ENCODE results near the gene ACP4. TPM values are rescaled to one million over a fixed set of nuclear protein-coding genes. Genes with fewer than 3 reads are reported as not detected.

ACP4 gene
- total and polyA plus RNA-seq, 3 donors from 2014 or later: 0.43 to 4.0 (median 1.9) TPM

DNA sequence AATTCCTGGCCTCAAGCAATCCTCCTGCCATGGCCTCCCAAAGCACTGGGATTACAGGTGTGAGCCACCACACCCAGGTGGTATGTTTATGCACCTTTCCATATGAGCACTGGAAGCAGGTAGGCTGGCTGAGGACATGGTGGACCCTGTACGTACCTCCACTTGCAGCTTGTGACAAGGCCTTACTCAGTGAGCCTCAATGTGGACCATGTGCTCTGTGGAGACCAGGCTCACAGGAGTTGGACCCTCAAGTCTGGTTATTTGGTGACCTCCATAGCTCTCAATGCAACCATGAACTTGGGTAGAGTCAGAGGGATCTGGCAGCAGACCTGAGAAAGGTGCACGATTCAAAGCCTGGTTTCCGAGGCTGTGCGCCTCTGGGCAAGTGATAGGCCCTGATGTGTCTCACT is 5.5 kb downstream of the ACP4 start:
- DNase-seq: no peak
- Histone ChIP-seq H3K36me3 (ENCODE audit: low read depth, missing control alignments) (no peaks in the 10 kb centered on the region), H3K4me3 (no peak overlapping the region), H3K27ac (no peak overlapping the region), H3K27me3 (no peaks in the 10 kb centered on the region), H3K4me1 (no peaks in the 10 kb centered on the region), H3K9me3 (no peaks in the 10 kb centered on the region)
- intact Hi-C loops (cut with DNase I; ENCODE audit: low total_unique reads): loop anchor here (10.0 kb wide), 1 partner anchor 431 kb away; the partner anchor contains the start of gene NAPSA
- TF ChIP-seq POLR2A (IDR thresholded peaks at IDR 0.05): no peak
- TF ChIP-seq, protein P1, sequence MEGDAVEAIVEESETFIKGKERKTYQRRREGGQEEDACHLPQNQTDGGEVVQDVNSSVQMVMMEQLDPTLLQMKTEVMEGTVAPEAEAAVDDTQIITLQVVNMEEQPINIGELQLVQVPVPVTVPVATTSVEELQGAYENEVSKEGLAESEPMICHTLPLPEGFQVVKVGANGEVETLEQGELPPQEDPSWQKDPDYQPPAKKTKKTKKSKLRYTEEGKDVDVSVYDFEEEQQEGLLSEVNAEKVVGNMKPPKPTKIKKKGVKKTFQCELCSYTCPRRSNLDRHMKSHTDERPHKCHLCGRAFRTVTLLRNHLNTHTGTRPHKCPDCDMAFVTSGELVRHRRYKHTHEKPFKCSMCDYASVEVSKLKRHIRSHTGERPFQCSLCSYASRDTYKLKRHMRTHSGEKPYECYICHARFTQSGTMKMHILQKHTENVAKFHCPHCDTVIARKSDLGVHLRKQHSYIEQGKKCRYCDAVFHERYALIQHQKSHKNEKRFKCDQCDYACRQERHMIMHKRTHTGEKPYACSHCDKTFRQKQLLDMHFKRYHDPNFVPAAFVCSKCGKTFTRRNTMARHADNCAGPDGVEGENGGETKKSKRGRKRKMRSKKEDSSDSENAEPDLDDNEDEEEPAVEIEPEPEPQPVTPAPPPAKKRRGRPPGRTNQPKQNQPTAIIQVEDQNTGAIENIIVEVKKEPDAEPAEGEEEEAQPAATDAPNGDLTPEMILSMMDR (IDR thresholded peaks at IDR 0.05): no peak
- 83 to 85% methylated on average over 3 to 4 of the region's 4 CpGs for WGBS, 2 donors

DNA sequence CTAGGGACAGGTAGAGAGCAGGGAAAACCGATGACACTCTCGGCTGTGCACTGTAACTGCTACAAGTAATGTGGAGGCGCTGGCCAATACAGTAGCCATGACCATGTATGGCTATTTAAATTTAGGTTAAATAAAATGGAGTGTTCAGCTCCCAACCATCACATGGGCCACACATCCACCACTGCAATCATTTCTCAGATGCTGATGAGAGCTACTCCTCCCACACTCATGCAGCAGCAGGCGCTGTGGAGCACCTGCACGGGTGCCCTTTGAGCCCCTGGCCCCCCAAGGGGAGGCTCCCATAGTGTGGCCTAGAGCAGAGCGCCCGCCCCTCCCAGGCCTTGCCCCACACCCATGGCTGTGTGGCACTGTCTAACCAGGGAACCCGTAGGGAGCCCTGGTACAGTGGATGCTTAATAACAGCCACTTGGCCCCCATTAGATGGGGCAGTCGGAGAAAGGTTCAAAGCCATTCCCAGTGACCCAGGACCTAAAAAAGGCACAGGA is 6.0 kb downstream of the ACP4 start:
- no peak for DNase-seq
- TF ChIP-seq, protein P1 (IDR thresholded peaks at IDR 0.05): no peak
- TF ChIP-seq POLR2A (IDR thresholded peaks at IDR 0.05): no peak
- H3K4me1 ChIP-seq: no peaks in the 10 kb centered on the region
- H3K27me3 ChIP-seq: no peaks in the 10 kb centered on the region
- no peaks in the 10 kb centered on the region for H3K9me3 ChIP-seq
- H3K36me3 ChIP-seq (ENCODE audit: low read depth, missing control alignments): no peaks in the 10 kb centered on the region
- whole genome bisulfite sequencing, 2 donors: 80 to 86% methylated on average over 9 of the region's 9 CpGs
- intact Hi-C loops (cut with DNase I; ENCODE audit: low total_unique reads): loop anchor here (10.0 kb wide), 1 partner anchor 431 kb away; the partner anchor contains the start of gene NAPSA
- no peak overlapping the region for H3K27ac ChIP-seq
- H3K4me3 ChIP-seq: no peak overlapping the region

- Histone ChIP-seq H3K27me3 (no peaks in the 10 kb centered on the region), H3K9me3 (no peaks in the 10 kb centered on the region), H3K4me3 (no peak overlapping the region), H3K27ac (no peak overlapping the region), H3K36me3 (ENCODE audit: low read depth, missing control alignments) (no peaks in the 10 kb centered on the region), H3K4me1 (no peaks in the 10 kb centered on the region)
- 83 to 85% methylated on average over 6 to 8 of the region's 8 CpGs for WGBS, 2 donors
- no peak for DNase-seq
- no peak for TF ChIP-seq POLR2A (IDR thresholded peaks at IDR 0.05)
- TF ChIP-seq, protein P1 (IDR thresholded peaks at IDR 0.05): no peak
- intact Hi-C loops (cut with DNase I; ENCODE audit: low total_unique reads): loop anchor here (10.0 kb wide), 1 partner anchor 432 kb away; the partner anchor contains the start of gene NAPSA
These were observed 6.6 kb downstream of the ACP4 start for GRCh38 chr19:50796634-50797428.

GRCh38 chr19:50797429-50797780 is 7.2 kb downstream of the ACP4 start:
- TF ChIP-seq, protein P1 (IDR thresholded peaks at IDR 0.05): no peak
- TF ChIP-seq POLR2A (IDR thresholded peaks at IDR 0.05): no peak
- Histone ChIP-seq H3K4me1 (peaks cover 2% of the 10 kb centered on the region), H3K27ac (no peak overlapping the region), H3K9me3 (no peaks in the 10 kb centered on the region), H3K36me3 (ENCODE audit: low read depth, missing control alignments) (no peaks in the 10 kb centered on the region), H3K27me3 (no peaks in the 10 kb centered on the region), H3K4me3 (no peak overlapping the region)
- intact Hi-C loops (cut with DNase I; ENCODE audit: low total_unique reads): loop anchor here (10.0 kb wide), 1 partner anchor 433 kb away; the partner anchor contains the start of gene NAPSA
- 91 to 92% methylated on average over 7 of the region's 7 CpGs for WGBS, 2 donors
- no peak for DNase-seq

All from testis (tissue), 3 donors.